Measurements from ENCODE around the gene GFI1B. TPM values are rescaled to one million over a fixed set of nuclear protein-coding genes. Genes with fewer than 3 reads are reported as not detected.

Gene GFI1B

Small RNA genes lying within 50 kb of the gene (small RNA-seq; reads per million reads assigned to genes)
- gene AL593851.1 (not detected), gene MIR548AW (not detected), gene RNU7-21P (not detected)

Data from skeletal muscle satellite cell (primary cell).